Activated CD4-positive, alpha-beta T cell treated with anti-CD3 and anti-CD28 coated beads, Interleukin-2, amount 50 U/mL, for 1 hour (primary cell): ENCODE measurements around the gene GPRC5B.

Experiments
- DNase-seq: peaks from one replicate; pipeline ENCODE4 v3.0.0-alpha.2; 2020

The GPRC5B gene

GRCh38 chr16:19809121-19809635 lies 75.5 kb downstream of the GPRC5B start:
- no peak for DNase-seq

GRCh38 chr16:19808061-19808641 lies 76.5 kb downstream of the GPRC5B start:
- DNase-seq = no peak
